Pancreas (tissue), 10 donors: ENCODE results near the gene NHERF2. TPM values are rescaled to one million over a fixed set of nuclear protein-coding genes. Genes with fewer than 3 reads are reported as not detected.

Experiments
- ATAC-seq, 4 donors: fragments of 200-7000 bp; cut with Tn5 transposase; one replicate each; pipeline versions ENCODE4 v1.8.0 to v1.9.1; 2020; ENCODE audit warnings: mild to moderate bottlenecking in 4 of 4, moderate library complexity in 4 of 4
- DNase-seq, 6 donors: peaks; one replicate each; pipeline ENCODE4 v3.0.0-alpha.2; 2020
- FAIRE-seq: peaks from 2 replicates; lab custom pipeline; 2012; peaks lifted over from hg19 to GRCh38; lab: Jason Lieb, UNC
- H3K27ac ChIP-seq, 4 donors: fragments of 200-600 bp; sonication (generic); 1 replicate in 3 of 4; 2 replicates in 1 of 4; pipeline versions ENCODE4 v1.5.0 to v1.8.0; 2020
- H3K27me3 ChIP-seq, 4 donors: fragments of 200-600 bp; one replicate each; pipeline ENCODE4 v1.8.0; 2021
- H3K36me3 ChIP-seq, 3 donors: fragments of 200-600 bp; sonication (generic) in 1 of 3; one replicate each; pipeline versions ENCODE4 v1.5.0 to v1.8.0; 2020 to 2021
- H3K4me1 ChIP-seq, 3 donors: fragments of 200-600 bp; one replicate each; pipeline ENCODE4 v1.8.0; 2021
- H3K4me3 ChIP-seq, 4 donors: fragments of 200-600 bp; sonication (generic) in 2 of 4; one replicate each; pipeline versions ENCODE4 v1.5.0 to v1.8.0; 2020 to 2021
- H3K9me3 ChIP-seq, 4 donors: fragments of 200-600 bp; one replicate each; pipeline ENCODE4 v1.8.0; 2021
- CTCF ChIP-seq, 4 donors: fragments of 200-600 bp; sonication (generic) in 3 of 4; IDR thresholded peaks; one replicate each; pipeline versions ENCODE4 v1.5.0 to v1.8.0; 2021; ENCODE audit warnings: antibody characterized with exemption in 4 of 4
- WGBS, 2 donors: extraction: QIAGEN DNeasy Blood & Tissue Kit; methylation state at CpG; one replicate each; pipeline ENCODE4 v1.1.7; 2013; 5-methylcytosine and 5-hydroxymethylcytosine counted together
- intact Hi-C, 3 donors: fragments of 100-400 bp; cut with DNase I; formaldehyde crosslinking; loops; one replicate each; pipeline versions ENCODE4 v1.11.1 to v1.14.2; 2022
- polyA plus RNA-seq, 2 donors: library from polyadenylated mRNA; stranded (reverse); fragments of 200-250 nt; gene quantifications; one replicate each; pipeline ENCODE4 v1.2.3, GENCODE V29; 2013
- total RNA-seq, 6 donors: library from RNA; stranded (reverse); fragmentation: NEBNext Ultra II Directional in 4 of 6; extraction: Animal tissue kit (Norgen Biotek cat#: 25700) in 4 of 6; gene quantifications; one replicate each; pipeline versions ENCODE4 v1.2.1 to v1.2.4, GENCODE V29; 2021 to 2023
- donor health status: healthy with polysubstance abuse.
- donor health status: DM: no; HTN: no; CAD: no; lungs with moderate emphysema.
- donor health status: DM: no; HTN: no; CAD: no.
- donor health status: control.
- donor health status: control.
- donor health status: Bipolar disorder and iron deficiency.
- donor health status: DM: yes; HTN: yes; CAD: no.
- donor health status: DM: no; HTN: no; CAD: no.
- donor health status: DM: no; HTN: no; CAD: no.
- donor health status: DM: yes; HTN: yes; CAD: no.

The NHERF2 gene
- total and polyA plus RNA-seq, 8 donors, result 14.7 to 144 (median 26.3) TPM

- Histone ChIP-seq H3K4me3 (no peak overlapping the region), H3K4me1 (peaks cover 14 to 33% (median 33%) of the 10 kb centered on the region in 3 donors), H3K27ac (no peak overlapping the region), H3K9me3 (no peaks in the 10 kb centered on the region), H3K27me3 (no peaks in the 10 kb centered on the region), H3K36me3 (peaks cover 19 to 57% (median 39%) of the 10 kb centered on the region in 3 donors)
- FAIRE-seq (no peak), DNase-seq (peak in 5 of 6 donors; percentile 16 to 79 (median 57)), ATAC-seq (no peak)
- no peak for TF ChIP-seq CTCF (IDR thresholded peaks at IDR 0.05)
- intact Hi-C loops, result no loop called here
- WGBS, 2 donors, result 90 to 91% methylated on average over 47 of the region's 47 CpGs
These were observed 24.1 kb upstream of the NHERF2 start for GRCh38 chr16:2002406-2003230.

GRCh38 chr16:2003231-2003826 lies 23.4 kb upstream of the NHERF2 start:
- WGBS, 2 donors, result 54 to 62% methylated on average over 8 of the region's 8 CpGs
- Histone ChIP-seq H3K9me3 (no peaks in the 10 kb centered on the region), H3K4me1 (peaks cover 18 to 40% (median 33%) of the 10 kb centered on the region in 3 donors), H3K27me3 (no peaks in the 10 kb centered on the region), H3K4me3 (no peak overlapping the region), H3K27ac (no peak overlapping the region), H3K36me3 (peaks cover 19 to 50% (median 36%) of the 10 kb centered on the region in 3 donors)
- ATAC-seq (no peak), FAIRE-seq (no peak), DNase-seq (peak in 3 of 6 donors; percentile 15 to 79 (median 47))
- no peak for TF ChIP-seq CTCF (IDR thresholded peaks at IDR 0.05)
- intact Hi-C loops, result no loop called here

GRCh38 chr16:2003827-2004641 lies 22.7 kb upstream of the NHERF2 start:
- WGBS, 2 donors, result 14 to 16% methylated on average over 34 to 36 of the region's 36 CpGs

More at GRCh38 chr16:2003827-2004641, 22.7 kb upstream of the NHERF2 start:
- intact Hi-C loops, result no loop called here
- no peaks in the 10 kb centered on the region for H3K27me3 ChIP-seq
- ATAC-seq (peak; percentile 76 to 92 (median 86)), DNase-seq (peak; percentile 94 to 99 (median 96)), FAIRE-seq (no peak)
- peak overlapping the region; percentile 51 to 73 (median 60) for H3K27ac ChIP-seq
- peaks cover 17 to 43% (median 32%) of the 10 kb centered on the region in 3 donors for H3K36me3 ChIP-seq
- peak overlapping the region in 2 of 4 donors; percentile 11 to 19 for H3K4me3 ChIP-seq
- peaks cover 22 to 41% (median 33%) of the 10 kb centered on the region in 3 donors for H3K4me1 ChIP-seq
- no peaks in the 10 kb centered on the region for H3K9me3 ChIP-seq
- TF ChIP-seq CTCF (IDR thresholded peaks at IDR 0.05), result peak; percentile 92 to 98 (median 96)
